ENCODE data around the gene MAP1B. TPM values are rescaled to one million over a fixed set of nuclear protein-coding genes. Genes with fewer than 3 reads are reported as not detected.
A peak's percentile ranks its signal among the peaks of the same experiment; 100 is the strongest.

Gene MAP1B
- total RNA-seq, 1 experiment from 2014 or later = 34.6 TPM

DNA sequence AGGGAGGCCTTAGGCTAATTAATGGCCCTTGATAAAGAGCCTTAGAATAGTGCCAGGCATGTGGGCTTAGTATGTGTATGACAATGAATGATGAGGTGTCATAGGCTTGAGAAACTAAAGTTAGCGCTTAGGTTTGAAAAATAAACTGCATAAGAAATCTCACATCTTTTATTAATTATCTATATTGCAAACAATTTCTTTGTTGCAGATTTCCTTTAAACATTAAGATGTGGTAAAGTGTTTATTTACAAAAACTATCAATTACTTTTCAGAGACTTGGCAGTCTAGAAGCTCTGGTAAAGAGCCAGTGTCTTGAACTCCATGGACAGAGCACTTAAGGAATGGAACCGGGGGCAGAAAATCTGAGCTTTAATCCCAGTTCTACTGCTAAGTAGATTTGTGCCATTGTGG, 23.1 kb downstream of the MAP1B start:
- TF ChIP-seq, protein P1, sequence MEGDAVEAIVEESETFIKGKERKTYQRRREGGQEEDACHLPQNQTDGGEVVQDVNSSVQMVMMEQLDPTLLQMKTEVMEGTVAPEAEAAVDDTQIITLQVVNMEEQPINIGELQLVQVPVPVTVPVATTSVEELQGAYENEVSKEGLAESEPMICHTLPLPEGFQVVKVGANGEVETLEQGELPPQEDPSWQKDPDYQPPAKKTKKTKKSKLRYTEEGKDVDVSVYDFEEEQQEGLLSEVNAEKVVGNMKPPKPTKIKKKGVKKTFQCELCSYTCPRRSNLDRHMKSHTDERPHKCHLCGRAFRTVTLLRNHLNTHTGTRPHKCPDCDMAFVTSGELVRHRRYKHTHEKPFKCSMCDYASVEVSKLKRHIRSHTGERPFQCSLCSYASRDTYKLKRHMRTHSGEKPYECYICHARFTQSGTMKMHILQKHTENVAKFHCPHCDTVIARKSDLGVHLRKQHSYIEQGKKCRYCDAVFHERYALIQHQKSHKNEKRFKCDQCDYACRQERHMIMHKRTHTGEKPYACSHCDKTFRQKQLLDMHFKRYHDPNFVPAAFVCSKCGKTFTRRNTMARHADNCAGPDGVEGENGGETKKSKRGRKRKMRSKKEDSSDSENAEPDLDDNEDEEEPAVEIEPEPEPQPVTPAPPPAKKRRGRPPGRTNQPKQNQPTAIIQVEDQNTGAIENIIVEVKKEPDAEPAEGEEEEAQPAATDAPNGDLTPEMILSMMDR (IDR thresholded peaks at IDR 0.05; ENCODE audit: unreplicated experiment) = no peak
- Mint-ChIP-seq H3K27ac (ENCODE audit: unreplicated experiment) (no peak overlapping the region), H3K9me3 (ENCODE audit: low read depth, unreplicated experiment) (no peaks in the 10 kb centered on the region), H3K4me1 (ENCODE audit: low read depth, unreplicated experiment) (peaks cover 21% of the 10 kb centered on the region), H3K4me3 (ENCODE audit: low read depth, unreplicated experiment) (no peak overlapping the region), H3K27me3 (ENCODE audit: unreplicated experiment) (no peaks in the 10 kb centered on the region), H3K36me3 (ENCODE audit: insufficient read depth, unreplicated experiment) (no peaks in the 10 kb centered on the region)
- BruUV-seq (replicated peaks) = no TSS peak
- intact Hi-C loops (cut with micrococcal nuclease; ENCODE audit: unreplicated experiment) = loop anchor here (10.0 kb wide), 2 partner anchors 174 to 346 kb away; no protein-coding TSS in a partner anchor
- no peak for DNase-seq
- CTCF ChIA-PET = no interaction called here

DNA sequence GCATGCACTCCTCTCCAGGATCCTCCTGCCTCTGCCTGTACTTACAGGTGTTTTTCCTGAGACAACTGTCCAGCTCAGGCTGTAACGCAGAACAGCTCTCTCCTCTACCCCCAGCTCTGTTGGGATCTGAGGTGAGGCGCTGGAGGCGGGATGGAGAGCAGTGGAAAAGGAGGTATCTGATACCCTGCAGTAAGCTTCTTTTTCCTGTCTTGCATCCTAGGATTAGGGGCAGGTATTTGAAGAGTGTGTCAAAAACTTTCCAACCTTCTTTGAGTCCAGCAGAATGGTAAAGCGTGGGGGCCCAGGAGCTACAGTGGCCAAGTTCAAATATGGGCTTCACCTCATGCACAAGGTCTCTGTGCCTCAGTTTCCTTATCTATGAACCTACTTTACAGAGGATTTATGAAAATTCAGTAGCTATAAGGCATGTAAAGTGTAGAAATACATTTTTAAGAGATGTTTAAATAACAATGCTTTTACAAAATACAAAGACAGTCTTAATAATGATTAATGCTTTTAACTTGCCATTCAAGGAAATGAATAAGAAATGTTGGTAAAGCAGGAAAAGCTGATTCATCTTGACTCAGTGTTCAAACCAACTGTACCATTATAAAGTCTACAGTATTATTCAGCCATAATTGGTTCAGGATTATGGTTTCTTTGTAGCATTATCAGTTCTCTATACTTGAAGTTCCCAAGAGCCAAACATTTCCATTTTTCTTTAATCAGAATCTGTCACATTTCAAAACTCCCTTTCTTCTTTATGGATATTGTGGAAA, 26.1 kb downstream of the MAP1B start:
- Mint-ChIP-seq H3K4me1 (ENCODE audit: low read depth, unreplicated experiment) (peaks cover 21% of the 10 kb centered on the region), H3K27me3 (ENCODE audit: unreplicated experiment) (no peaks in the 10 kb centered on the region), H3K36me3 (ENCODE audit: insufficient read depth, unreplicated experiment) (no peaks in the 10 kb centered on the region), H3K27ac (ENCODE audit: unreplicated experiment) (peak overlapping the region; percentile 44), H3K4me3 (ENCODE audit: low read depth, unreplicated experiment) (no peak overlapping the region), H3K9me3 (ENCODE audit: low read depth, unreplicated experiment) (no peaks in the 10 kb centered on the region)
- TF ChIP-seq, protein P1 (IDR thresholded peaks at IDR 0.05; ENCODE audit: unreplicated experiment) = no peak
- intact Hi-C loops (cut with micrococcal nuclease; ENCODE audit: unreplicated experiment) = loop anchor here (10.0 kb wide), 2 partner anchors 171 to 349 kb away; no protein-coding TSS in a partner anchor
- CTCF ChIA-PET = no interaction called here
- no TSS peak for BruUV-seq (replicated peaks)
- DNase-seq = no peak

DNA sequence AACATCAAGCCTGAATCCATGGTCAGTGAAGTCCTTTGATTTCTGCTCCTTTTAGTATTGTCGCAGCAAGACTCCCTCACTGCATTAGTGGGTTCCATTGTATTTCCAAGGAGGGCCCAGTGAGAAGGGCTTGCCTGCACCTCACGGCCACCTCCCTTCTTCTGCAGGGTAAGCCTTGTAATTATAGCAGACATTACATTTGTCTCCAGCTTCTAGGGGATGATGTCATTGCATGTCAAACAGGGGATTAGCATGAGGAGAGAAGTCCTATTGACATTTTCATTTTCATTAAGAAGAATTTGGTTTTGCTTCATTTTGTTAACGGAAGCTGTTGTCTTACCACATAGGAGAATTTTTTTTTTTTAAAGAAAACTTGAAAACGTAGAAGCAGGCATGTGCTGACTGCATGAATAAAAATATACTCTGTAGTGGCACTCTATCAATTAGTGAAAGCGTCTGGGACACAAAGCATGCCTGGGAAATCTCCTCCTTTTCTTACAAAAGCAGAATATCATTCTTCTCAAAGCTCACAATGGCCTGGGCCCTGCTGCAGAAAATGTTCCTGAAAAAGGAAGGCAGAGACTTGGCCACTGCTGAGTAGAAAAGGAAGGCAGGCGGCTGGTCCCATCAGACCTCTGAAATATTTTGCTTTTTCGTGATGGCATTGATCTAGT, 27.1 kb downstream of the MAP1B start:
- DNase-seq = no peak
- H3K4me1 Mint-ChIP-seq (ENCODE audit: low read depth, unreplicated experiment) = peaks cover 21% of the 10 kb centered on the region
- CTCF ChIA-PET = no interaction called here

DNA sequence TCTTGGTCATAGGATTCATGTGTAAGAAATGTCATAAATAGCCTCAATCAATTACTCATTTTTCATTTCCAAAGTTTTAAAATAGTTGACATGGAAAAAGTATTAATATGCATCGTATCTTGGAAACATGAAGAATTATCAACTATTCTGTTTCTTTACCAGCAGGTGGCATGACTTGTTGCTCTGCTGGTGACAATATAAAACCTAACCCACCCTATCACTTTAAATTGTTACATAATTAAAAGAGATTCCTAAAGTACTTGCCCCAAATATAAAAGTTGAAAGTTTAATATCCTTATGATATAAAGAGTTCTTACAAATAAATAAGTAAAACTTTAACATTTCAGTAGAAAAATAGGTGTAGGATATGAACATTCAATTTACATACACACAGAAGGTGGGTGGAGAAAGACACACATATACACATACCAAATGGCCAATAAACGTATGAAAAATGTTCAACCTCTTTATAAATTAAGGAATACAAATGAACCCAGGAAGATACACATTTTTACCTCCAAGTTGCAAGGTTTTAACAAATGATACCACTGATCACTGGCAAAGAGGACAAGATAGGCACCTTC, 30.6 kb downstream of the MAP1B start:
- Mint-ChIP-seq H3K27me3 (ENCODE audit: unreplicated experiment) (no peaks in the 10 kb centered on the region), H3K27ac (ENCODE audit: unreplicated experiment) (no peak overlapping the region), H3K36me3 (ENCODE audit: insufficient read depth, unreplicated experiment) (no peaks in the 10 kb centered on the region), H3K4me3 (ENCODE audit: low read depth, unreplicated experiment) (no peak overlapping the region), H3K9me3 (ENCODE audit: low read depth, unreplicated experiment) (no peaks in the 10 kb centered on the region), H3K4me1 (ENCODE audit: low read depth, unreplicated experiment) (peaks cover 16% of the 10 kb centered on the region)
- intact Hi-C loops (cut with micrococcal nuclease; ENCODE audit: unreplicated experiment) = loop anchor here (2.0 to 10.0 kb wide), 4 partner anchors 109 to 353 kb away; no protein-coding TSS in a partner anchor
- TF ChIP-seq, protein P1 (IDR thresholded peaks at IDR 0.05; ENCODE audit: unreplicated experiment) = peak; percentile 10
- DNase-seq = no peak
- no TSS peak for BruUV-seq (replicated peaks)
- CTCF ChIA-PET = interaction anchor here (0.9 kb wide), 1 partner anchor 29 kb away, joined by 3 read pairs; no protein-coding TSS in a partner anchor

More for the DNA sequence above, 27.1 kb downstream of the MAP1B start:
- no peaks in the 10 kb centered on the region for H3K9me3 Mint-ChIP-seq (ENCODE audit: low read depth, unreplicated experiment)
- no peaks in the 10 kb centered on the region for H3K27me3 Mint-ChIP-seq (ENCODE audit: unreplicated experiment)
- intact Hi-C loops (cut with micrococcal nuclease; ENCODE audit: unreplicated experiment) = loop anchor here (10.0 kb wide), 2 partner anchors 170 to 350 kb away; no protein-coding TSS in a partner anchor
- TF ChIP-seq, protein P1 (IDR thresholded peaks at IDR 0.05; ENCODE audit: unreplicated experiment) = no peak
- H3K36me3 Mint-ChIP-seq (ENCODE audit: insufficient read depth, unreplicated experiment) = no peaks in the 10 kb centered on the region
- H3K27ac Mint-ChIP-seq (ENCODE audit: unreplicated experiment) = no peak overlapping the region
- BruUV-seq (replicated peaks) = no TSS peak
- no peak overlapping the region for H3K4me3 Mint-ChIP-seq (ENCODE audit: low read depth, unreplicated experiment)

Measured in Calu3 (cell line).